Suprapubic skin (tissue), 4 donors: Measurements from ENCODE around the gene ASTN2. TPM values are rescaled to one million over a fixed set of nuclear protein-coding genes. Genes with fewer than 3 reads are reported as not detected.

Experiments
- DNase-seq, 2 donors: peaks; one replicate each; pipeline ENCODE4 v3.0.0-alpha.2; 2019; ENCODE audit warnings: low spot score in 2 of 2
- H3K27ac ChIP-seq: fragments of 200-600 bp; sonication (generic); one replicate; pipeline ENCODE4 v1.5.1; 2019
- H3K27me3 ChIP-seq: fragments of 200-600 bp; sonication (generic); one replicate; pipeline ENCODE4 v1.5.1; 2019
- H3K36me3 ChIP-seq: fragments of 200-600 bp; sonication (generic); one replicate; pipeline ENCODE4 v1.5.1; 2019
- H3K4me1 ChIP-seq: fragments of 200-600 bp; sonication (generic); one replicate; pipeline ENCODE4 v1.5.1; 2019
- H3K4me3 ChIP-seq: fragments of 200-600 bp; sonication (generic); one replicate; pipeline ENCODE4 v1.5.1; 2019; ENCODE audit warnings: mild to moderate bottlenecking
- H3K9me3 ChIP-seq: fragments of 200-600 bp; sonication (generic); one replicate; pipeline ENCODE4 v1.5.1; 2019
- CTCF ChIP-seq, 2 donors: fragments of 200-600 bp in 1 of 2; fragments of 450-650 bp in 1 of 2; sonication (generic) in 1 of 2; IDR thresholded peaks; one replicate each; pipeline ENCODE4 v1.5.1; 2016 to 2019; ENCODE audit warnings: antibody characterized with exemption in 2 of 2, mild to moderate bottlenecking in 1 of 2, moderate library complexity in 1 of 2
- EP300 ChIP-seq: sonication (generic); formaldehyde crosslinking; IDR thresholded peaks from one replicate; pipeline ENCODE4 v1.6.1; 2017; ENCODE audit warnings: antibody characterized with exemption
- POLR2A ChIP-seq, 2 donors: fragments of 450-650 bp; IDR thresholded peaks; one replicate each; pipeline ENCODE4 v1.6.1; 2017; ENCODE audit warnings: antibody characterized with exemption in 2 of 2, mild to moderate bottlenecking in 2 of 2, moderate library complexity in 2 of 2
- POLR2AphosphoS5 ChIP-seq, 3 donors: sonication (generic); formaldehyde crosslinking; IDR thresholded peaks; one replicate each; pipeline ENCODE4 v1.6.1; 2017; ENCODE audit warnings: antibody characterized with exemption in 3 of 3
- whole genome bisulfite sequencing: methylation state at CpG from one replicate; pipeline ENCODE4 v1.1.5; 2018; 5-methylcytosine and 5-hydroxymethylcytosine counted together
- total RNA-seq, 4 donors: library from RNA; depleted of rRNA; stranded (reverse); fragments of >200 nt; gene quantifications; one replicate each; pipeline ENCODE4 v1.1.0, GENCODE V29; 2016

Gene ASTN2
- total RNA-seq, 4 donors from 2014 or later, result 2.0 to 6.9 (median 3.8) TPM

GRCh38 chr9:116434314-116434713 lies 980.5 kb downstream of the ASTN2 start:
- Histone ChIP-seq H3K9me3 (no peaks in the 10 kb centered on the region), H3K27ac (no peak overlapping the region), H3K27me3 (no peaks in the 10 kb centered on the region), H3K36me3 (no peaks in the 10 kb centered on the region), H3K4me3 (no peak overlapping the region), H3K4me1 (no peaks in the 10 kb centered on the region)
- 71% methylated on average over 4 of the region's 4 CpGs for WGBS
- DNase-seq, result no peak
- TF ChIP-seq EP300, result no peak
- TF ChIP-seq POLR2A (IDR thresholded peaks at IDR 0.05), result no peak
- no peak for TF ChIP-seq CTCF (IDR thresholded peaks at IDR 0.05)
- TF ChIP-seq POLR2AphosphoS5 (IDR thresholded peaks at IDR 0.05), result no peak

GRCh38 chr9:116432051-116432450 lies 982.8 kb downstream of the ASTN2 start:
- H3K36me3 ChIP-seq, result no peaks in the 10 kb centered on the region
- WGBS, result 91% methylated on average over 1 of the region's 1 CpG
- TF ChIP-seq POLR2A (IDR thresholded peaks at IDR 0.05) (no peak), EP300 (no peak), POLR2AphosphoS5 (IDR thresholded peaks at IDR 0.05) (no peak), CTCF (IDR thresholded peaks at IDR 0.05) (no peak)
- H3K4me1 ChIP-seq, result no peaks in the 10 kb centered on the region
- H3K4me3 ChIP-seq, result no peak overlapping the region
- no peak for DNase-seq
- no peak overlapping the region for H3K27ac ChIP-seq
- no peaks in the 10 kb centered on the region for H3K27me3 ChIP-seq
- H3K9me3 ChIP-seq, result no peaks in the 10 kb centered on the region

GRCh38 chr9:116430849-116431248 lies 984.0 kb downstream of the ASTN2 start:
- no peak overlapping the region for H3K4me3 ChIP-seq
- no peaks in the 10 kb centered on the region for H3K4me1 ChIP-seq
- H3K9me3 ChIP-seq, result no peaks in the 10 kb centered on the region
- TF ChIP-seq EP300 (no peak), POLR2AphosphoS5 (IDR thresholded peaks at IDR 0.05) (no peak), POLR2A (IDR thresholded peaks at IDR 0.05) (no peak), CTCF (IDR thresholded peaks at IDR 0.05) (no peak)
- no peaks in the 10 kb centered on the region for H3K36me3 ChIP-seq
- WGBS, result 88% methylated on average over 3 of the region's 3 CpGs
- no peak overlapping the region for H3K27ac ChIP-seq
- DNase-seq, result no peak
- H3K27me3 ChIP-seq, result no peaks in the 10 kb centered on the region

GRCh38 chr9:116425244-116425643 lies 989.6 kb downstream of the ASTN2 start:
- Histone ChIP-seq H3K9me3 (no peaks in the 10 kb centered on the region), H3K4me3 (no peak overlapping the region), H3K27me3 (no peaks in the 10 kb centered on the region), H3K27ac (no peak overlapping the region), H3K4me1 (no peaks in the 10 kb centered on the region), H3K36me3 (no peaks in the 10 kb centered on the region)
- TF ChIP-seq POLR2A (IDR thresholded peaks at IDR 0.05) (no peak), EP300 (no peak)
- 95% methylated on average over 2 of the region's 2 CpGs for WGBS
- DNase-seq, result no peak

- H3K27ac ChIP-seq, result no peak overlapping the region
- no peaks in the 10 kb centered on the region for H3K27me3 ChIP-seq
- no peak overlapping the region for H3K4me3 ChIP-seq
- 64% methylated on average over 1 of the region's 1 CpG for WGBS
- TF ChIP-seq EP300 (no peak), CTCF (IDR thresholded peaks at IDR 0.05) (no peak), POLR2A (IDR thresholded peaks at IDR 0.05) (no peak), POLR2AphosphoS5 (IDR thresholded peaks at IDR 0.05) (no peak)
- no peak for DNase-seq
- no peaks in the 10 kb centered on the region for H3K4me1 ChIP-seq
- H3K9me3 ChIP-seq, result no peaks in the 10 kb centered on the region
- no peaks in the 10 kb centered on the region for H3K36me3 ChIP-seq
These were observed 991.7 kb downstream of the ASTN2 start for GRCh38 chr9:116423149-116423548.
